HL-60 (cell line): ENCODE data around the gene SORT1.

ENCODE experiments used
- DNase-seq, 2 experiments: peaks; one replicate each; pipeline ENCODE4 v3.0.0-alpha.2; 2010 to 2020; ENCODE audit warnings: low read depth in 1 of 2, low spot score in 1 of 2
- H3K27ac ChIP-seq: fragments of 250-450 bp; sonication (Bioruptor Pico); replicated peaks from 2 replicates; pipeline ENCODE4 v1.5.1; 2020; ENCODE audit warnings: mild to moderate bottlenecking, moderate library complexity
- H3K27me3 ChIP-seq: fragments of 250-450 bp; sonication (Bioruptor Pico); 2 replicates; pipeline ENCODE4 v1.5.1; 2021; ENCODE audit warnings: mild to moderate bottlenecking, moderate library complexity; ENCODE audit not compliant: insufficient read depth, poor library complexity, severe bottlenecking
- H3K4me3 ChIP-seq: replicated peaks from 2 replicates; pipeline ENCODE4 v1.5.1; 2011; ENCODE audit warnings: mild to moderate bottlenecking, control low read depth, low read length; ENCODE audit not compliant: insufficient read depth
- GABPA ChIP-seq: IDR thresholded peaks from 2 replicates; pipeline ENCODE4 v1.6.1; 2012; ENCODE audit warnings: low read depth
- POLR2AphosphoS5 ChIP-seq: IDR thresholded peaks from 2 replicates; pipeline ENCODE4 v1.6.1; 2012; ENCODE audit warnings: low read depth
- SPI1 ChIP-seq: IDR thresholded peaks from 2 replicates; pipeline ENCODE4 v1.6.1; 2012; ENCODE audit warnings: low read depth, mild to moderate bottlenecking, borderline replicate concordance
- TF ChIP-seq, protein P1 (sequence below): IDR thresholded peaks from one replicate; pipeline ENCODE4 v1.5.1; 2011; ENCODE audit warnings: low read length, control low read depth, inconsistent platforms; ENCODE audit not compliant: insufficient read depth
- TF ChIP-seq, protein P2 (sequence below): IDR thresholded peaks from 2 replicates; pipeline ENCODE4 v1.6.1; 2012; ENCODE audit warnings: low read depth; ENCODE audit not compliant: insufficient replicate concordance

SORT1 gene

DNA sequence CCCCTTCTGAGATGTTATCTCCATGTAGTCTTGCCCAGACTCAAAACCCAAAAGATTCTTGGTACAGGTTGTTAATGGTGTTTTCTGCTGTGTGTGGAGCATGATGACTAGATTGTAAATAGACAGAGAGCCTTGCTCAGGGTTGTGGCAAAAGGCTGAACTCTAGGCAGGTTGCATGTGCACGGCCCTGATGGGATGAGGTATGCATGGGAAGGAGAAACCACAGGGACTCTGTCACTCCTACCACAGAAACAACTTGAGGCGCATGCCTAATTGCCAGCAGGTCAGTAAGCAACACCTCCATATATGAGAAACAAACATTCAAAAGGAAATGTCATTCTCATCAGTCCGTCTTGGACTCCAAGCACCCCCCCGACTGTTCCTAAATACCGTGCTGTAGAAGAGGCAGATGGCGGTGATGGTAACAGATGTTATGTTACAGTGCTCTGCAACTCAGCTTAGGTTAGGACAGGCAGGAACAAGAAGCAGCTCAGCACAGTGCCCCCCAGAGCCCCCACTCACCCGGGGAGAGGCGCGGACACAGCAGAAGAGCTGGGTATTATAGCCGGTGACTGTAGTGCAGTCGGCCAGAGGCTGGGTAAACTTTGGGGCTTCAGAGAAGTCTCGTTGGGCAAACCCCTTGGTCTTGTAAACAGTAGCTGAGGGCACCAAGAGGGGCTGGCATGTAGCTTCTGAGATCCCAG, 101.9 kb downstream of the SORT1 start:
- Histone ChIP-seq H3K4me3 (no peak overlapping the region), H3K27me3 (peaks cover under 1% of the 10 kb centered on the region), H3K27ac (no peak overlapping the region)
- TF ChIP-seq, protein P1, sequence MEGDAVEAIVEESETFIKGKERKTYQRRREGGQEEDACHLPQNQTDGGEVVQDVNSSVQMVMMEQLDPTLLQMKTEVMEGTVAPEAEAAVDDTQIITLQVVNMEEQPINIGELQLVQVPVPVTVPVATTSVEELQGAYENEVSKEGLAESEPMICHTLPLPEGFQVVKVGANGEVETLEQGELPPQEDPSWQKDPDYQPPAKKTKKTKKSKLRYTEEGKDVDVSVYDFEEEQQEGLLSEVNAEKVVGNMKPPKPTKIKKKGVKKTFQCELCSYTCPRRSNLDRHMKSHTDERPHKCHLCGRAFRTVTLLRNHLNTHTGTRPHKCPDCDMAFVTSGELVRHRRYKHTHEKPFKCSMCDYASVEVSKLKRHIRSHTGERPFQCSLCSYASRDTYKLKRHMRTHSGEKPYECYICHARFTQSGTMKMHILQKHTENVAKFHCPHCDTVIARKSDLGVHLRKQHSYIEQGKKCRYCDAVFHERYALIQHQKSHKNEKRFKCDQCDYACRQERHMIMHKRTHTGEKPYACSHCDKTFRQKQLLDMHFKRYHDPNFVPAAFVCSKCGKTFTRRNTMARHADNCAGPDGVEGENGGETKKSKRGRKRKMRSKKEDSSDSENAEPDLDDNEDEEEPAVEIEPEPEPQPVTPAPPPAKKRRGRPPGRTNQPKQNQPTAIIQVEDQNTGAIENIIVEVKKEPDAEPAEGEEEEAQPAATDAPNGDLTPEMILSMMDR: no peak
- TF ChIP-seq, protein P2, sequence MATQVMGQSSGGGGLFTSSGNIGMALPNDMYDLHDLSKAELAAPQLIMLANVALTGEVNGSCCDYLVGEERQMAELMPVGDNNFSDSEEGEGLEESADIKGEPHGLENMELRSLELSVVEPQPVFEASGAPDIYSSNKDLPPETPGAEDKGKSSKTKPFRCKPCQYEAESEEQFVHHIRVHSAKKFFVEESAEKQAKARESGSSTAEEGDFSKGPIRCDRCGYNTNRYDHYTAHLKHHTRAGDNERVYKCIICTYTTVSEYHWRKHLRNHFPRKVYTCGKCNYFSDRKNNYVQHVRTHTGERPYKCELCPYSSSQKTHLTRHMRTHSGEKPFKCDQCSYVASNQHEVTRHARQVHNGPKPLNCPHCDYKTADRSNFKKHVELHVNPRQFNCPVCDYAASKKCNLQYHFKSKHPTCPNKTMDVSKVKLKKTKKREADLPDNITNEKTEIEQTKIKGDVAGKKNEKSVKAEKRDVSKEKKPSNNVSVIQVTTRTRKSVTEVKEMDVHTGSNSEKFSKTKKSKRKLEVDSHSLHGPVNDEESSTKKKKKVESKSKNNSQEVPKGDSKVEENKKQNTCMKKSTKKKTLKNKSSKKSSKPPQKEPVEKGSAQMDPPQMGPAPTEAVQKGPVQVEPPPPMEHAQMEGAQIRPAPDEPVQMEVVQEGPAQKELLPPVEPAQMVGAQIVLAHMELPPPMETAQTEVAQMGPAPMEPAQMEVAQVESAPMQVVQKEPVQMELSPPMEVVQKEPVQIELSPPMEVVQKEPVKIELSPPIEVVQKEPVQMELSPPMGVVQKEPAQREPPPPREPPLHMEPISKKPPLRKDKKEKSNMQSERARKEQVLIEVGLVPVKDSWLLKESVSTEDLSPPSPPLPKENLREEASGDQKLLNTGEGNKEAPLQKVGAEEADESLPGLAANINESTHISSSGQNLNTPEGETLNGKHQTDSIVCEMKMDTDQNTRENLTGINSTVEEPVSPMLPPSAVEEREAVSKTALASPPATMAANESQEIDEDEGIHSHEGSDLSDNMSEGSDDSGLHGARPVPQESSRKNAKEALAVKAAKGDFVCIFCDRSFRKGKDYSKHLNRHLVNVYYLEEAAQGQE: no peak
- no peak for TF ChIP-seq SPI1
- no peak for TF ChIP-seq GABPA
- no peak for TF ChIP-seq POLR2AphosphoS5
- no peak for DNase-seq

DNA sequence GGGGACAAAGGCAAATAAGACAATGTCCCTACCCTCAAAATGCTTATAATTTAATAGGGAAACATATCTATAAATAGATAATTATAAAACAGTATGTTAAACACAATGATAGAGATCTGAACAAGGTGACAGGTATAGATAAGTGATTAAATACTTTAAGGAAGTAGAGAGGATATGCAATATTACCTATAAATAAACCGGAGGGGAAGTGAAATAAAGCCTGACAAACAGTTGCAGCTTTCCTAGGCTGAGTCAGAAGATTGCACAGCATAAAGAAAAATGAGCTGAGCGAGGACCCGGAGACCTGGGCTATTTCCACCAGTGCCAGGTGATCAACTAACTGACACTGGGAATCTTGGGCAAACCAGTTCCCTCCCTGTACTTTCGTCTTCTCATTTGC, 103.2 kb downstream of the SORT1 start:
- no peaks in the 10 kb centered on the region for H3K27me3 ChIP-seq
- DNase-seq: no peak
- no peak for TF ChIP-seq GABPA
- TF ChIP-seq SPI1: no peak; the same call in 1 of the 2 replicates
- TF ChIP-seq, protein P1: no peak
- TF ChIP-seq POLR2AphosphoS5: no peak
- TF ChIP-seq, protein P2: no peak
- no peak overlapping the region for H3K4me3 ChIP-seq
- H3K27ac ChIP-seq: no peak overlapping the region

DNA sequence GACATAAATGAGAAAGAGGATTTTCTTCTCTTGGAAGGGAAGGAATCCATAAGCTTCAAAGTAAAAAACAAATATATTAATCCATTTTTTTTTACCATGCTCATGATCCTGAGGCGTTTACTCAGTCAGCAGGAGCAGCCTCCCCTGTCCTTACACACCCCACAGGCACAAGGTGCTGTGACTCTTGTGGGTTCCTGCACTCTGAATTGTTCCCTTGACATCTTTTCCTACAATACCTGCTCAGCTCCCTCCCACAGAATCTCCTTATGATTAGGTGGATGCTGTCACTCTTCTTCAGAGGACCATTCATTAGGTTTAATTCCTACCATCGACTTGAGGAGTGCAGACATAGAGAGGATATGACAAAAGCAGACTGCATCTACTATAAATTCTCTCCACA, 104.7 kb downstream of the SORT1 start:
- DNase-seq: no peak

More for the DNA sequence above, 104.7 kb downstream of the SORT1 start:
- TF ChIP-seq, protein P2: no peak
- TF ChIP-seq SPI1 (no peak), POLR2AphosphoS5 (no peak), GABPA (no peak)
- TF ChIP-seq, protein P1: no peak
- H3K4me3 ChIP-seq: no peak overlapping the region
- H3K27ac ChIP-seq: no peak overlapping the region
- no peaks in the 10 kb centered on the region for H3K27me3 ChIP-seq
